Ectodermal cell (in vitro differentiated cells): Measurements from ENCODE around the gene DMPK.
"Not testable (repeated sequence)": the region's sequence is repeated elsewhere in the genome, so short reads cannot be mapped to it uniquely, and the experiment has no call there.

Source experiments
- H3K27ac ChIP-seq: 2 replicates; pipeline ENCODE4 v1.7.0; 2013; ENCODE audit warnings: mild to moderate bottlenecking, low read depth, low read length; ENCODE audit not compliant: insufficient read depth, poor library complexity, severe bottlenecking
- H3K27me3 ChIP-seq: 2 replicates; pipeline ENCODE4 v1.7.0; 2013; ENCODE audit warnings: mild to moderate bottlenecking, low read length; ENCODE audit not compliant: insufficient read depth, control insufficient read depth, poor library complexity, severe bottlenecking
- H3K36me3 ChIP-seq: one replicate; pipeline ENCODE4 v1.7.0; 2013; ENCODE audit warnings: low read length; ENCODE audit not compliant: control insufficient read depth, insufficient read depth
- H3K4me1 ChIP-seq: one replicate; pipeline ENCODE4 v1.7.0; 2013; ENCODE audit warnings: low read length; ENCODE audit not compliant: control insufficient read depth, insufficient read depth
- H3K4me3 ChIP-seq: 2 replicates; pipeline ENCODE4 v1.7.0; 2013; ENCODE audit warnings: low read depth, low read length, control low read depth; ENCODE audit not compliant: insufficient read depth
- H3K9me3 ChIP-seq: 2 replicates; pipeline ENCODE4 v1.7.0; 2013; ENCODE audit warnings: mild to moderate bottlenecking, low read length, moderate library complexity; ENCODE audit not compliant: control insufficient read depth
- WGBS, 2 experiments: methylation state at CpG; one replicate each; pipeline ENCODE4 v1.1.7; 2013; ENCODE audit warnings: missing lambda C conversion rate in 2 of 2; 5-methylcytosine and 5-hydroxymethylcytosine counted together

Gene DMPK

GRCh38 chr19:45720065-45720464, 62.2 kb downstream of the DMPK start:
- H3K4me3 ChIP-seq, H3K36me3 ChIP-seq, H3K9me3 ChIP-seq, H3K27me3 ChIP-seq, H3K4me1 ChIP-seq, H3K27ac ChIP-seq: not testable (repeated sequence)
- WGBS, 2 experiments: 95% methylated on average over 11 of the region's 11 CpGs
